HepG2 (cell line): ENCODE data around the gene ANKRD2. TPM values are rescaled to one million over a fixed set of nuclear protein-coding genes. Genes with fewer than 3 reads are reported as not detected.

Experiments
- ATM ChIP-seq: fragments of 450-650 bp; IDR thresholded peaks from 2 replicates; pipeline ENCODE4 v1.7.1; 2017; ENCODE audit warnings: mild to moderate bottlenecking, borderline replicate concordance
- GPN1 ChIP-seq: sonication (generic); formaldehyde crosslinking; IDR thresholded peaks from 2 replicates; pipeline ENCODE4 v1.5.1; 2020; ENCODE audit warnings: missing genetic modification reagents, borderline replicate concordance
- IRX3 ChIP-seq: sonication (generic); formaldehyde crosslinking; IDR thresholded peaks from 2 replicates; pipeline ENCODE4 v1.8.1; 2023; ENCODE audit warnings: mild to moderate bottlenecking, low read depth, missing genetic modification reagents, borderline replicate concordance
- KAT7 ChIP-seq: IDR thresholded peaks from 2 replicates; pipeline ENCODE4 v1.6.1; 2018; ENCODE audit warnings: borderline replicate concordance, missing compliant biosample characterization
- KMT2B ChIP-seq: IDR thresholded peaks from 2 replicates; pipeline ENCODE4 v1.6.1; 2016; ENCODE audit warnings: missing genetic modification reagents, missing compliant biosample characterization
- MAFG ChIP-seq: sonication (generic); formaldehyde crosslinking; IDR thresholded peaks from 2 replicates; pipeline ENCODE4 v1.5.1; 2020; ENCODE audit warnings: mild to moderate bottlenecking, missing genetic modification reagents
- MTA3 ChIP-seq: sonication (generic); formaldehyde crosslinking; IDR thresholded peaks from 2 replicates; pipeline ENCODE4 v1.4.0; 2020; ENCODE audit warnings: missing genetic modification reagents
- NCOR1 ChIP-seq: fragments of 200-600 bp; sonication (generic); IDR thresholded peaks from 2 replicates; pipeline ENCODE4 v1.7.0; 2017; ENCODE audit warnings: antibody characterized with exemption, low read length, borderline replicate concordance
- NFRKB ChIP-seq: fragments of 450-650 bp; IDR thresholded peaks from 2 replicates; pipeline ENCODE4 v1.6.1; 2017
- SMYD3 ChIP-seq: sonication (generic); formaldehyde crosslinking; IDR thresholded peaks from 2 replicates; pipeline ENCODE4 v1.8.1; 2023; ENCODE audit warnings: mild to moderate bottlenecking, missing genetic modification reagents
- ZFAT ChIP-seq: sonication (generic); formaldehyde crosslinking; conservative IDR thresholded peaks from 2 replicates; pipeline ENCODE4 v1.8.1; 2023; ENCODE audit warnings: missing genetic modification reagents, inconsistent platforms
- ZNF12 ChIP-seq: sonication (generic); formaldehyde crosslinking; IDR thresholded peaks from 2 replicates; pipeline ENCODE4 v1.5.0; 2020; ENCODE audit warnings: missing genetic modification reagents
- ZNF232 ChIP-seq: sonication (generic); formaldehyde crosslinking; IDR thresholded peaks from 2 replicates; pipeline ENCODE4 v1.4.0; 2020; ENCODE audit warnings: missing genetic modification reagents, borderline replicate concordance
- ZNF549 ChIP-seq: sonication (generic); formaldehyde crosslinking; IDR thresholded peaks from 2 replicates; pipeline ENCODE4 v1.5.0; 2020; ENCODE audit warnings: missing genetic modification reagents
- ZNF703 ChIP-seq: sonication (generic); formaldehyde crosslinking; IDR thresholded peaks from 2 replicates; pipeline ENCODE4 v1.5.1; 2020; ENCODE audit warnings: missing genetic modification reagents, mild to moderate bottlenecking, moderate library complexity, borderline replicate concordance
- ZSCAN20 ChIP-seq: sonication (generic); formaldehyde crosslinking; IDR thresholded peaks from 2 replicates; pipeline ENCODE4 v1.4.0; 2020; ENCODE audit warnings: missing genetic modification reagents, mild to moderate bottlenecking, borderline replicate concordance
- ZZZ3 ChIP-seq: sonication (generic); formaldehyde crosslinking; IDR thresholded peaks from 2 replicates; pipeline ENCODE4 v1.4.0; 2020; ENCODE audit warnings: missing genetic modification reagents, mild to moderate bottlenecking, borderline replicate concordance
- polyA plus RNA-seq, 8 experiments: library from polyadenylated mRNA; depleted of rRNA in 3 of 8; stranded (reverse) in 7 of 8; unstranded in 1 of 8; fragments of >200 nt; fragmentation: Illumina TruSeq in 4 of 8; extraction: Trizol in 4 of 8; gene quantifications; 2 replicates each; pipeline versions ENCODE4 v1.2.1 to v1.2.3, GENCODE V29; 2011 to 2016; ENCODE audit warnings: low read depth in 4 of 8, missing spikeins in 1 of 8, mixed read lengths in 1 of 8; ENCODE audit not compliant: insufficient read depth in 1 of 8
- total RNA-seq, 5 experiments: library from RNA; depleted of rRNA; stranded (reverse); fragments of >200 nt; fragmentation: Illumina TruSeq; extraction: Trizol; gene quantifications; 2 replicates each; pipeline ENCODE4 v1.2.3, GENCODE V29; 2016; ENCODE audit warnings: low read depth in 1 of 5
- TF ChIP-seq, protein P1 (sequence below): sonication (generic); formaldehyde crosslinking; IDR thresholded peaks from 2 replicates; pipeline ENCODE4; 2020; ENCODE audit warnings: missing genetic modification reagents, mild to moderate bottlenecking, borderline replicate concordance
- TF ChIP-seq, protein P2 (sequence below): sonication (generic); formaldehyde crosslinking; IDR thresholded peaks from 2 replicates; pipeline ENCODE4 v1.8.0; 2023; ENCODE audit warnings: mild to moderate bottlenecking, missing genetic modification reagents
- TF ChIP-seq, protein P3 (sequence below): sonication (generic); formaldehyde crosslinking; IDR thresholded peaks from 2 replicates; pipeline ENCODE4 v1.4.0; 2020; ENCODE audit warnings: missing genetic modification reagents
- TF ChIP-seq, protein P4 (sequence below): IDR thresholded peaks from 2 replicates; pipeline ENCODE4 v1.6.1; 2016; ENCODE audit warnings: missing genetic modification reagents, missing compliant biosample characterization

ANKRD2 gene
- total and polyA plus RNA-seq, 2 of the 13 experiments (the other 11 are each of a cell fraction or from before 2014, with no cell fraction given) = not detected

DNA sequence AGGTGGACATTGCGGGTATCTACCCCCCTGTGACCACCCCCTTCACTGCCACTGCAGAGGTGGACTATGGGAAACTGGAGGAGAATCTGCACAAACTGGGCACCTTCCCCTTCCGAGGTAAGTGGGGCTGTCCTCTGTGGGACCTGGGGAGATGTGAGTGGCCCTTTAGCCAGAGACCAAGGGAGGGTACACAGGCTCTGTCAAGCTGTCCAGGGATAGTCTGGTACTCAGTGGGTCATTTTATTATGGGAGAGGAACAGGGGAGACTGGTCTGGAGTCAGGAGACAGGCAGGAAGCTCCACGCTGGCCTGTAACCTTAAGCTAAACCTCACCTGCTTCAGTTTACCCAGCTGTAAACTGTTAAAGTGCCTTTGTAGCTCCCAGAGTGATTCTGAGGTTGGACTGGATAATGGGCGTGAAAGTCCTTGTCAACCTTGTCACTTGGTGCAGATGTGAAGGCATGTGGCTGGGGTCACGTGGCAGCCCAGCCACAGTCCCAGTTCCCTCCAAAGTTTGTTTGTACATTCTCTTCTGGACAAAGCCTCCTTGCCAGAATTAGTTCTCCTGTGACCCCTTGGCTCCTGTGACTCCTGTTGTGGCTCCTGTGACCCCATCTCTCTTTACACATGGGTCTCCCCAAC is 12.3 kb downstream of the ANKRD2 start (continued):
- TF ChIP-seq, protein P1, sequence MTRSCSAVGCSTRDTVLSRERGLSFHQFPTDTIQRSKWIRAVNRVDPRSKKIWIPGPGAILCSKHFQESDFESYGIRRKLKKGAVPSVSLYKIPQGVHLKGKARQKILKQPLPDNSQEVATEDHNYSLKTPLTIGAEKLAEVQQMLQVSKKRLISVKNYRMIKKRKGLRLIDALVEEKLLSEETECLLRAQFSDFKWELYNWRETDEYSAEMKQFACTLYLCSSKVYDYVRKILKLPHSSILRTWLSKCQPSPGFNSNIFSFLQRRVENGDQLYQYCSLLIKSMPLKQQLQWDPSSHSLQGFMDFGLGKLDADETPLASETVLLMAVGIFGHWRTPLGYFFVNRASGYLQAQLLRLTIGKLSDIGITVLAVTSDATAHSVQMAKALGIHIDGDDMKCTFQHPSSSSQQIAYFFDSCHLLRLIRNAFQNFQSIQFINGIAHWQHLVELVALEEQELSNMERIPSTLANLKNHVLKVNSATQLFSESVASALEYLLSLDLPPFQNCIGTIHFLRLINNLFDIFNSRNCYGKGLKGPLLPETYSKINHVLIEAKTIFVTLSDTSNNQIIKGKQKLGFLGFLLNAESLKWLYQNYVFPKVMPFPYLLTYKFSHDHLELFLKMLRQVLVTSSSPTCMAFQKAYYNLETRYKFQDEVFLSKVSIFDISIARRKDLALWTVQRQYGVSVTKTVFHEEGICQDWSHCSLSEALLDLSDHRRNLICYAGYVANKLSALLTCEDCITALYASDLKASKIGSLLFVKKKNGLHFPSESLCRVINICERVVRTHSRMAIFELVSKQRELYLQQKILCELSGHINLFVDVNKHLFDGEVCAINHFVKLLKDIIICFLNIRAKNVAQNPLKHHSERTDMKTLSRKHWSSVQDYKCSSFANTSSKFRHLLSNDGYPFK = no peak
- no peak for TF ChIP-seq ZFAT (CRISPR knock-in tag)
- peak; percentile 88; the same call in 1 of the 2 replicates for TF ChIP-seq ZNF232 (CRISPR knock-in tag)
- no peak for TF ChIP-seq ZNF703 (CRISPR knock-in tag)
- peak; percentile 84; the same call in 1 of the 2 replicates for TF ChIP-seq SMYD3 (CRISPR knock-in tag)
- TF ChIP-seq GPN1 (CRISPR knock-in tag) = no peak
- TF ChIP-seq KAT7 (CRISPR knock-in tag) = no peak
- TF ChIP-seq NCOR1 = no peak
- TF ChIP-seq MAFG (CRISPR knock-in tag) = no peak
- no peak for TF ChIP-seq ATM
- no peak for TF ChIP-seq ZSCAN20 (CRISPR knock-in tag)
- TF ChIP-seq, protein P2, sequence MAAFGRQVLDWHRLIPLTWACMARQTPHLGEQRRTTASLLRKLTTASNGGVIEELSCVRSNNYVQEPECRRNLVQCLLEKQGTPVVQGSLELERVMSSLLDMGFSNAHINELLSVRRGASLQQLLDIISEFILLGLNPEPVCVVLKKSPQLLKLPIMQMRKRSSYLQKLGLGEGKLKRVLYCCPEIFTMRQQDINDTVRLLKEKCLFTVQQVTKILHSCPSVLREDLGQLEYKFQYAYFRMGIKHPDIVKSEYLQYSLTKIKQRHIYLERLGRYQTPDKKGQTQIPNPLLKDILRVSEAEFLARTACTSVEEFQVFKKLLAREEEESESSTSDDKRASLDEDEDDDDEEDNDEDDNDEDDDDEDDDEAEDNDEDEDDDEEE = no peak
- TF ChIP-seq, protein P3, sequence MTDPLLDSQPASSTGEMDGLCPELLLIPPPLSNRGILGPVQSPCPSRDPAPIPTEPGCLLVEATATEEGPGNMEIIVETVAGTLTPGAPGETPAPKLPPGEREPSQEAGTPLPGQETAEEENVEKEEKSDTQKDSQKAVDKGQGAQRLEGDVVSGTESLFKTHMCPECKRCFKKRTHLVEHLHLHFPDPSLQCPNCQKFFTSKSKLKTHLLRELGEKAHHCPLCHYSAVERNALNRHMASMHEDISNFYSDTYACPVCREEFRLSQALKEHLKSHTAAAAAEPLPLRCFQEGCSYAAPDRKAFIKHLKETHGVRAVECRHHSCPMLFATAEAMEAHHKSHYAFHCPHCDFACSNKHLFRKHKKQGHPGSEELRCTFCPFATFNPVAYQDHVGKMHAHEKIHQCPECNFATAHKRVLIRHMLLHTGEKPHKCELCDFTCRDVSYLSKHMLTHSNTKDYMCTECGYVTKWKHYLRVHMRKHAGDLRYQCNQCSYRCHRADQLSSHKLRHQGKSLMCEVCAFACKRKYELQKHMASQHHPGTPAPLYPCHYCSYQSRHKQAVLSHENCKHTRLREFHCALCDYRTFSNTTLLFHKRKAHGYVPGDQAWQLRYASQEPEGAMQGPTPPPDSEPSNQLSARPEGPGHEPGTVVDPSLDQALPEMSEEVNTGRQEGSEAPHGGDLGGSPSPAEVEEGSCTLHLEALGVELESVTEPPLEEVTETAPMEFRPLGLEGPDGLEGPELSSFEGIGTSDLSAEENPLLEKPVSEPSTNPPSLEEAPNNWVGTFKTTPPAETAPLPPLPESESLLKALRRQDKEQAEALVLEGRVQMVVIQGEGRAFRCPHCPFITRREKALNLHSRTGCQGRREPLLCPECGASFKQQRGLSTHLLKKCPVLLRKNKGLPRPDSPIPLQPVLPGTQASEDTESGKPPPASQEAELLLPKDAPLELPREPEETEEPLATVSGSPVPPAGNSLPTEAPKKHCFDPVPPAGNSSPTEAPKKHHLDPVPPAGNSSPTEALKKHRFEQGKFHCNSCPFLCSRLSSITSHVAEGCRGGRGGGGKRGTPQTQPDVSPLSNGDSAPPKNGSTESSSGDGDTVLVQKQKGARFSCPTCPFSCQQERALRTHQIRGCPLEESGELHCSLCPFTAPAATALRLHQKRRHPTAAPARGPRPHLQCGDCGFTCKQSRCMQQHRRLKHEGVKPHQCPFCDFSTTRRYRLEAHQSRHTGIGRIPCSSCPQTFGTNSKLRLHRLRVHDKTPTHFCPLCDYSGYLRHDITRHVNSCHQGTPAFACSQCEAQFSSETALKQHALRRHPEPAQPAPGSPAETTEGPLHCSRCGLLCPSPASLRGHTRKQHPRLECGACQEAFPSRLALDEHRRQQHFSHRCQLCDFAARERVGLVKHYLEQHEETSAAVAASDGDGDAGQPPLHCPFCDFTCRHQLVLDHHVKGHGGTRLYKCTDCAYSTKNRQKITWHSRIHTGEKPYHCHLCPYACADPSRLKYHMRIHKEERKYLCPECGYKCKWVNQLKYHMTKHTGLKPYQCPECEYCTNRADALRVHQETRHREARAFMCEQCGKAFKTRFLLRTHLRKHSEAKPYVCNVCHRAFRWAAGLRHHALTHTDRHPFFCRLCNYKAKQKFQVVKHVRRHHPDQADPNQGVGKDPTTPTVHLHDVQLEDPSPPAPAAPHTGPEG (CRISPR knock-in tag) = no peak
- TF ChIP-seq NFRKB = no peak
- TF ChIP-seq ZNF12 (CRISPR knock-in tag) = no peak
- no peak for TF ChIP-seq ZZZ3
- TF ChIP-seq ZNF549 (CRISPR knock-in tag) = no peak
- TF ChIP-seq MTA3 = no peak
- TF ChIP-seq IRX3 (CRISPR knock-in tag) = peak; percentile 68; the same call in 1 of the 2 replicates
- no peak for TF ChIP-seq KMT2B (CRISPR knock-in tag)
- TF ChIP-seq, protein P4, sequence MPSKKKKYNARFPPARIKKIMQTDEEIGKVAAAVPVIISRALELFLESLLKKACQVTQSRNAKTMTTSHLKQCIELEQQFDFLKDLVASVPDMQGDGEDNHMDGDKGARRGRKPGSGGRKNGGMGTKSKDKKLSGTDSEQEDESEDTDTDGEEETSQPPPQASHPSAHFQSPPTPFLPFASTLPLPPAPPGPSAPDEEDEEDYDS (CRISPR knock-in tag) = no peak
